OCI-LY3 (cell line): ENCODE results near the gene CHST13.

Experiments
- H2AFZ ChIP-seq: fragments of 200-600, 300-600 bp; shearing (Covaris generic); 2 replicates; pipeline ENCODE4 v1.6.0; 2014; ENCODE audit warnings: antibody characterized with exemption, low read depth, low read length
- H3K27ac ChIP-seq: fragments of 200-600, 300-600 bp; sonication (generic); 2 replicates; pipeline ENCODE4 v1.5.1; 2014; ENCODE audit warnings: mild to moderate bottlenecking, low read length, moderate library complexity, mixed read lengths
- H3K27me3 ChIP-seq: fragments of 200-600, 300-600 bp; sonication (generic); 2 replicates; pipeline ENCODE4 v1.6.1; 2014; ENCODE audit warnings: low read depth, low read length, mixed read lengths
- H3K36me3 ChIP-seq: fragments of 200-600, 300-600 bp; sonication (generic); replicated peaks from 2 replicates; pipeline ENCODE3; 2014; ENCODE audit warnings: low read depth, low read length, mixed read lengths
- H3K4me1 ChIP-seq: fragments of 300-600, 200-600 bp; sonication (generic); 2 replicates; pipeline ENCODE4 v1.6.1; 2014; ENCODE audit warnings: low read length, mixed read lengths
- H3K4me2 ChIP-seq: fragments of 200-600, 300-600 bp; sonication (generic); 2 replicates; pipeline ENCODE4 v1.6.1; 2014; ENCODE audit warnings: low read length, mixed read lengths
- H3K4me3 ChIP-seq: fragments of 300-600, 200-600 bp; sonication (generic); 2 replicates; pipeline ENCODE4 v1.5.1; 2014; ENCODE audit warnings: antibody characterized with exemption, mild to moderate bottlenecking, low read length, moderate library complexity
- H3K79me2 ChIP-seq: fragments of 300-600, 200-600 bp; shearing (Covaris generic); 2 replicates; pipeline ENCODE4 v1.6.1; 2014; ENCODE audit warnings: mild to moderate bottlenecking, low read length, mixed read lengths
- H3K9ac ChIP-seq: fragments of 300-600, 200-600 bp; shearing (Covaris generic); 2 replicates; pipeline ENCODE4 v1.6.0; 2014; ENCODE audit warnings: mild to moderate bottlenecking, low read length, moderate library complexity
- H3K9me3 ChIP-seq: fragments of 200-600, 300-600 bp; shearing (Covaris generic); 2 replicates; pipeline ENCODE4 v1.6.1; 2014; ENCODE audit warnings: low read length, mixed read lengths; ENCODE audit not compliant: insufficient read depth
- H4K20me1 ChIP-seq: fragments of 200-600, 300-600 bp; sonication (generic); 2 replicates; pipeline ENCODE4 v1.6.1; 2016; ENCODE audit warnings: low read length, mixed read lengths; ENCODE audit not compliant: insufficient read depth
- CTCF ChIP-seq: fragments of 200-600, 300-600 bp; sonication (generic); IDR thresholded peaks from 2 replicates; pipeline ENCODE4 v1.5.1; 2014; ENCODE audit warnings: antibody characterized with exemption, low read length, low read depth
- EZH2phosphoT487 ChIP-seq: fragments of 200-600 bp; shearing (Covaris generic); IDR thresholded peaks from 2 replicates; pipeline ENCODE4 v1.6.1; 2018; ENCODE audit warnings: antibody characterized with exemption, mixed run types, low read depth

Gene CHST13

GRCh38 chr3:126485956-126486355, 38.0 kb upstream of the CHST13 start:
- Histone ChIP-seq H3K79me2 (no peaks in the 10 kb centered on the region), H3K4me3 (no peak overlapping the region), H3K4me1 (no peaks in the 10 kb centered on the region), H3K9me3 (no peaks in the 10 kb centered on the region), H3K9ac (no peak overlapping the region), H3K4me2 (no peak overlapping the region), H3K36me3 (no peaks in the 10 kb centered on the region), H3K27me3 (no peaks in the 10 kb centered on the region), H2AFZ (no peak overlapping the region), H4K20me1 (no peaks in the 10 kb centered on the region), H3K27ac (no peak overlapping the region)
- no peak for TF ChIP-seq EZH2phosphoT487
- TF ChIP-seq CTCF, result no peak

- no peaks in the 10 kb centered on the region for H4K20me1 ChIP-seq
- H3K9ac ChIP-seq, result no peak overlapping the region
- no peak overlapping the region for H3K4me3 ChIP-seq
- no peak overlapping the region for H3K4me2 ChIP-seq
- no peak for TF ChIP-seq CTCF
- no peak for TF ChIP-seq EZH2phosphoT487
- H3K4me1 ChIP-seq, result no peaks in the 10 kb centered on the region
- H3K36me3 ChIP-seq, result no peaks in the 10 kb centered on the region
- no peaks in the 10 kb centered on the region for H3K27me3 ChIP-seq
- H3K79me2 ChIP-seq, result no peaks in the 10 kb centered on the region
- no peak overlapping the region for H3K27ac ChIP-seq
- H3K9me3 ChIP-seq, result no peaks in the 10 kb centered on the region
- no peak overlapping the region for H2AFZ ChIP-seq
These were observed 37.6 kb upstream of the CHST13 start for GRCh38 chr3:126486360-126486847.

- Histone ChIP-seq H3K27ac (no peak overlapping the region), H2AFZ (no peak overlapping the region), H3K9ac (no peak overlapping the region), H3K4me2 (no peak overlapping the region), H3K4me1 (no peaks in the 10 kb centered on the region), H3K36me3 (no peaks in the 10 kb centered on the region), H3K79me2 (no peaks in the 10 kb centered on the region), H3K4me3 (no peak overlapping the region), H3K9me3 (no peaks in the 10 kb centered on the region), H4K20me1 (no peaks in the 10 kb centered on the region), H3K27me3 (no peaks in the 10 kb centered on the region)
- no peak for TF ChIP-seq CTCF
- no peak for TF ChIP-seq EZH2phosphoT487
These were observed 36.7 kb upstream of the CHST13 start for GRCh38 chr3:126487151-126487771.

GRCh38 chr3:126488185-126488584, 35.8 kb upstream of the CHST13 start:
- Histone ChIP-seq H3K9me3 (no peaks in the 10 kb centered on the region), H4K20me1 (no peaks in the 10 kb centered on the region), H3K4me2 (no peak overlapping the region), H3K4me1 (no peaks in the 10 kb centered on the region), H3K79me2 (no peaks in the 10 kb centered on the region), H3K27ac (no peak overlapping the region), H3K9ac (no peak overlapping the region), H3K27me3 (no peaks in the 10 kb centered on the region; the same call in 1 of the 2 replicates), H2AFZ (no peak overlapping the region), H3K36me3 (no peaks in the 10 kb centered on the region), H3K4me3 (no peak overlapping the region)
- TF ChIP-seq CTCF (no peak), EZH2phosphoT487 (no peak)
